HUDEP-2 (cell line): Measurements from ENCODE around the gene HOXC12.

ENCODE experiments used
- DNase-seq, 76 experiments: peaks; one replicate each; lab custom pipeline; 2025; ENCODE audit not compliant: unreplicated experiment in 76 of 76; lab: John Stamatoyannopoulos, UW

The HOXC12 gene

GRCh38 chr12:53955776-53956250 is 1.1 kb downstream of the HOXC12 start:
- no peak for DNase-seq

- DNase-seq, result peak in 4 of 76 experiments; percentile 9 to 24 (median 14)
These were observed 1.7 kb downstream of the HOXC12 start for GRCh38 chr12:53956251-53956887.

- DNase-seq, result no peak
These were observed 2.3 kb downstream of the HOXC12 start for GRCh38 chr12:53956914-53957536.

- no peak for DNase-seq
These were observed 3.4 kb downstream of the HOXC12 start for GRCh38 chr12:53958128-53958527.

- DNase-seq, result no peak
These were observed 4.6 kb downstream of the HOXC12 start for GRCh38 chr12:53959314-53959713.

- no peak for DNase-seq
These were observed 5.7 kb downstream of the HOXC12 start for GRCh38 chr12:53960187-53961024.

GRCh38 chr12:53961025-53961761 is 6.5 kb downstream of the HOXC12 start:
- no peak for DNase-seq

GRCh38 chr12:53963005-53963404 is 8.3 kb downstream of the HOXC12 start:
- no peak for DNase-seq

- DNase-seq, result no peak
These were observed 9.0 kb downstream of the HOXC12 start for GRCh38 chr12:53963434-53964314.

- DNase-seq, result no peak
These were observed 9.6 kb downstream of the HOXC12 start for GRCh38 chr12:53964315-53964713.

- DNase-seq, result no peak
These were observed 10.8 kb downstream of the HOXC12 start for GRCh38 chr12:53965281-53966084.

GRCh38 chr12:53966085-53966384 is 11.3 kb downstream of the HOXC12 start:
- DNase-seq, result no peak

GRCh38 chr12:53966385-53967133 is 11.9 kb downstream of the HOXC12 start:
- no peak for DNase-seq

GRCh38 chr12:53967421-53967925 is 12.8 kb downstream of the HOXC12 start:
- DNase-seq, result no peak

- no peak for DNase-seq
These were observed 13.8 kb downstream of the HOXC12 start for GRCh38 chr12:53968214-53969127.

GRCh38 chr12:53969588-53970259 is 15.0 kb downstream of the HOXC12 start:
- no peak for DNase-seq

- DNase-seq, result no peak
These were observed 15.7 kb downstream of the HOXC12 start for GRCh38 chr12:53970451-53970850.
